HCT116 (cell line): ENCODE results near the gene SHROOM3.

Source experiments
- CTCF ChIP-seq, 3 experiments: fragments of 200-600 bp in 1 of 3; sonication (generic) in 1 of 3; IDR thresholded peaks in 2 of 3; conservative IDR thresholded peaks in 1 of 3; 2 replicates each; pipeline ENCODE4 v1.5.1; 2012 to 2017; ENCODE audit warnings: low read depth in 2 of 3, low read length in 2 of 3, antibody characterized with exemption in 1 of 3, borderline replicate concordance in 1 of 3, control low read depth in 1 of 3, mild to moderate bottlenecking in 1 of 3, mixed read lengths in 1 of 3, mixed run types in 1 of 3, moderate library complexity in 1 of 3; ENCODE audit not compliant: insufficient read depth in 1 of 3
- EGR1 ChIP-seq: IDR thresholded peaks from 2 replicates; pipeline ENCODE4 v1.6.1; 2012; ENCODE audit warnings: low read depth
- EZH2phosphoT487 ChIP-seq: fragments of 200-600 bp; IDR thresholded peaks from 2 replicates; pipeline ENCODE4 v1.6.1; 2018; ENCODE audit warnings: antibody characterized with exemption, borderline replicate concordance
- JUND ChIP-seq: IDR thresholded peaks from 2 replicates; pipeline ENCODE4 v1.6.1; 2012
- POLR2A ChIP-seq: IDR thresholded peaks from 2 replicates; pipeline ENCODE4 v1.7.0; 2011; ENCODE audit warnings: borderline replicate concordance; ENCODE audit not compliant: insufficient read depth, insufficient read length; ENCODE audit errors: extremely low read depth
- POLR2AphosphoS5 ChIP-seq: IDR thresholded peaks from 2 replicates; pipeline ENCODE4 v1.6.1; 2011; ENCODE audit warnings: mild to moderate bottlenecking, low read depth, low read length, moderate library complexity
- SRF ChIP-seq: IDR thresholded peaks from 2 replicates; pipeline ENCODE4 v1.6.1; 2012; ENCODE audit warnings: low read depth
- TCF7L2 ChIP-seq: IDR thresholded peaks from 2 replicates; pipeline ENCODE4 v1.7.0; 2011; ENCODE audit warnings: borderline replicate concordance, inconsistent platforms; ENCODE audit not compliant: insufficient read depth, insufficient read length; ENCODE audit errors: extremely low read depth

- no peak for TF ChIP-seq POLR2A
- no peak for TF ChIP-seq SRF
- TF ChIP-seq POLR2AphosphoS5, result no peak
- TF ChIP-seq CTCF (IDR thresholded peaks at IDR 0.05 in 2 of 3, conservative IDR thresholded peaks at IDR 0.05 in 1 of 3; ENCODE audit: borderline replicate concordance in 1 of 3, insufficient read depth in 1 of 3, low read depth in 2 of 3, low read length in 2 of 3), result no peak
- TF ChIP-seq EGR1, result no peak
- no peak for TF ChIP-seq TCF7L2
- no peak for TF ChIP-seq JUND
- no peak for TF ChIP-seq EZH2phosphoT487
These were observed 105.5 kb downstream of the SHROOM3 start for GRCh38 chr4:76540486-76540885.
